GM23338 (cell line): ENCODE data around the gene ZBTB20. TPM values are rescaled to one million over a fixed set of nuclear protein-coding genes. Genes with fewer than 3 reads are reported as not detected.

Source experiments
- ATAC-seq: fragments of 200-7000 bp; cut with Tn5 transposase; 3 replicates; pipeline ENCODE4 v1.9.1; 2020
- DNase-seq: peaks from one replicate; pipeline ENCODE4 v3.0.0-alpha.2; 2015; ENCODE audit warnings: low spot score
- H2AFZ ChIP-seq: fragments of 200-600 bp; sonication (generic); 2 replicates; pipeline ENCODE4 v1.8.0; 2016; ENCODE audit warnings: antibody characterized with exemption, mild to moderate bottlenecking, moderate library complexity
- H3F3A ChIP-seq: fragments of 200-600 bp; sonication (generic); replicated peaks from 2 replicates; pipeline ENCODE4 v1.8.0; 2017; ENCODE audit warnings: antibody characterized with exemption, mixed run types, low read depth
- H3K27ac ChIP-seq: fragments of 200-600 bp; sonication (generic); 2 replicates; pipeline ENCODE4 v1.6.1; 2016; ENCODE audit warnings: low read depth
- H3K27me3 ChIP-seq: fragments of 200-600 bp; sonication (generic); 2 replicates; pipeline ENCODE4 v1.8.0; 2016; ENCODE audit warnings: mild to moderate bottlenecking, mixed run types, moderate library complexity; ENCODE audit not compliant: insufficient read depth
- H3K36me3 ChIP-seq: fragments of 200-600 bp; sonication (generic); 2 replicates; pipeline ENCODE4 v1.8.0; 2016; ENCODE audit warnings: mild to moderate bottlenecking; ENCODE audit not compliant: insufficient read depth
- H3K4me1 ChIP-seq: fragments of 200-600 bp; sonication (generic); 2 replicates; pipeline ENCODE4 v1.8.0; 2016; ENCODE audit warnings: mild to moderate bottlenecking, moderate library complexity; ENCODE audit not compliant: insufficient read depth
- H3K4me2 ChIP-seq: fragments of 200-600 bp; sonication (generic); 2 replicates; pipeline ENCODE4 v1.7.1; 2017; ENCODE audit warnings: mixed run types
- H3K4me3 ChIP-seq: fragments of 200-600 bp; sonication (generic); 2 replicates; pipeline ENCODE4 v1.6.1; 2016; ENCODE audit warnings: mixed run types
- H3K79me2 ChIP-seq: fragments of 200-600 bp; sonication (generic); replicated peaks from 2 replicates; pipeline ENCODE4 v1.8.0; 2017; ENCODE audit warnings: mild to moderate bottlenecking; ENCODE audit not compliant: insufficient read depth
- H3K9me2 ChIP-seq: fragments of 200-600 bp; sonication (generic); 2 replicates; pipeline ENCODE4 v1.8.0; 2017; ENCODE audit not compliant: insufficient read depth
- H4K20me1 ChIP-seq: fragments of 200-600 bp; sonication (generic); replicated peaks from 2 replicates; pipeline ENCODE4 v1.8.0; 2017; ENCODE audit warnings: mild to moderate bottlenecking; ENCODE audit not compliant: insufficient read depth
- H3K27ac Mint-ChIP-seq: 2 replicates; pipeline ENCODE4 v1.8.0; 2020; ENCODE audit warnings: inconsistent platforms, mild to moderate bottlenecking, moderate library complexity, mixed read lengths
- H3K27me3 Mint-ChIP-seq: 3 replicates; pipeline ENCODE4 v1.8.0; 2022; ENCODE audit warnings: low read depth, mild to moderate bottlenecking, moderate library complexity, mixed read lengths, inconsistent platforms; ENCODE audit not compliant: insufficient read depth, poor library complexity
- H3K36me3 Mint-ChIP-seq: 3 replicates; pipeline ENCODE4 v1.8.0; 2021; ENCODE audit warnings: low read depth, mild to moderate bottlenecking, inconsistent platforms, moderate library complexity, mixed read lengths
- H3K4me1 Mint-ChIP-seq: 3 replicates; pipeline ENCODE4 v1.8.0; 2020; ENCODE audit warnings: mild to moderate bottlenecking, inconsistent platforms, mixed read lengths
- H3K4me3 Mint-ChIP-seq: 3 replicates; pipeline ENCODE4 v1.8.0; 2021; ENCODE audit warnings: moderate library complexity, mild to moderate bottlenecking, inconsistent platforms, mixed read lengths
- H3K9me3 Mint-ChIP-seq: 3 replicates; pipeline ENCODE4 v1.8.0; 2020; ENCODE audit warnings: moderate library complexity, mild to moderate bottlenecking, inconsistent platforms, mixed read lengths
- CREB1 ChIP-seq: fragments of 250-450 bp; sonication (Bioruptor Pico); IDR thresholded peaks from 2 replicates; pipeline ENCODE4 v1.5.0; 2020; ENCODE audit warnings: low read depth, mild to moderate bottlenecking, moderate library complexity
- EZH2 ChIP-seq: fragments of 200-600 bp; sonication (generic); IDR thresholded peaks from one replicate; pipeline ENCODE4 v1.8.0; 2017; ENCODE audit warnings: antibody characterized with exemption, mild to moderate bottlenecking, low read depth; ENCODE audit not compliant: unreplicated experiment
- EZH2phosphoT487 ChIP-seq: fragments of 200-600 bp; sonication (generic); IDR thresholded peaks from one replicate; pipeline ENCODE4 v1.8.1; 2018; ENCODE audit warnings: antibody characterized with exemption; ENCODE audit not compliant: unreplicated experiment
- JUNB ChIP-seq: IDR thresholded peaks from one replicate; pipeline ENCODE4 v1.6.1; 2016; ENCODE audit warnings: antibody characterized with exemption; ENCODE audit not compliant: unreplicated experiment
- NANOG ChIP-seq: IDR thresholded peaks from 2 replicates; pipeline ENCODE4 v1.6.1; 2016; ENCODE audit warnings: antibody characterized with exemption, borderline replicate concordance
- POLR2AphosphoS5 ChIP-seq: IDR thresholded peaks from 2 replicates; pipeline ENCODE4 v1.6.1; 2016; ENCODE audit warnings: antibody characterized with exemption, low read depth
- STAT1 ChIP-seq: IDR thresholded peaks from one replicate; pipeline ENCODE4 v1.6.1; 2016; ENCODE audit warnings: antibody characterized with exemption; ENCODE audit not compliant: unreplicated experiment
- ZNF114 ChIP-seq: fragments of 250-450 bp; sonication (Bioruptor Pico); IDR thresholded peaks from 2 replicates; pipeline ENCODE4 v1.5.0; 2020; ENCODE audit warnings: mild to moderate bottlenecking, moderate library complexity
- ZNF331 ChIP-seq: fragments of 250-450 bp; sonication (Bioruptor Pico); IDR thresholded peaks from 2 replicates; pipeline ENCODE4 v1.5.0; 2020; ENCODE audit warnings: low read depth, mild to moderate bottlenecking, moderate library complexity
- polyA plus RNA-seq: library from polyadenylated mRNA; unstranded; fragments of >200 nt; fragmentation: Nextera tagmentation; extraction: Ambion mirVana; gene quantifications from 2 replicates; pipeline ENCODE4 v1.2.1, GENCODE V29; 2016
- total RNA-seq: library from RNA; depleted of rRNA; stranded (reverse); fragments of >200 nt; shearing (Covaris generic); gene quantifications from 2 replicates; pipeline ENCODE4 v1.2.3, GENCODE V29; 2014
- TF ChIP-seq, protein P1 (sequence below): fragments of 250-450 bp; sonication (Bioruptor Pico); IDR thresholded peaks from 2 replicates; pipeline ENCODE4 v1.5.0; 2020; ENCODE audit warnings: mild to moderate bottlenecking, moderate library complexity
- TF ChIP-seq, protein P2 (sequence below), 2 experiments: fragments of 200-600 bp in 1 of 2; sonication (generic) in 1 of 2; conservative IDR thresholded peaks; 2 replicates each; pipeline versions ENCODE4 v1.5.1 to v1.6.1; 2016 to 2017; ENCODE audit warnings: antibody characterized with exemption in 2 of 2, low read depth in 2 of 2, mild to moderate bottlenecking in 2 of 2, moderate library complexity in 1 of 2
- TF ChIP-seq, protein P3 (sequence below): IDR thresholded peaks from one replicate; pipeline ENCODE4 v1.6.1; 2018; ENCODE audit warnings: antibody characterized with exemption; ENCODE audit not compliant: unreplicated experiment
- TF ChIP-seq, protein P4 (sequence below): IDR thresholded peaks from 2 replicates; pipeline ENCODE4 v1.6.1; 2016; ENCODE audit warnings: antibody characterized with exemption

Gene ZBTB20
- total and polyA plus RNA-seq, 2 experiments from 2014 or later = 2.0 to 3.3 TPM

DNA sequence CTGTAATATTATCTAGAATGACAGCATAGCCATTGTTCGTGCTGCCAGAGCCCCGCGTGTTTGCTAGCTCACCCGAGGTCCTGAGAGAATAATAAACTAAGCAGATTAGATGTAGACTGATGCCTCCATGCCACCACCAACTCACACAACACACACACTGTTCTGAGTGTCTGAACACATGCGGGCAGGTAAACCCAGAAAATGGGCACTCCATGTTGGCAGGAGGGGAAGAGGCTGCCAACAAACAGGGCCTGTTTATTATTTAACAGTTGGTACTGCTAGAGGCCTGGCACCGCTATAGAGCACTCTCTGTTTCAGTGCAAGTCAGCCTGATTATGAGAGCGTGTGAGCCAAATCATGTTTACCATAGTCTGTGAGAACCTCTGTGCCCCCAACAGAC is 299.0 kb downstream of the ZBTB20 start:
- no peak overlapping the region for H3K4me2 ChIP-seq
- TF ChIP-seq JUNB (no peak), EZH2phosphoT487 (no peak), NANOG (no peak), POLR2AphosphoS5 (no peak), STAT1 (no peak), ZNF331 (no peak), EZH2 (no peak), ZNF114 (CRISPR knock-in tag) (no peak), CREB1 (CRISPR knock-in tag) (no peak)
- TF ChIP-seq, protein P1, sequence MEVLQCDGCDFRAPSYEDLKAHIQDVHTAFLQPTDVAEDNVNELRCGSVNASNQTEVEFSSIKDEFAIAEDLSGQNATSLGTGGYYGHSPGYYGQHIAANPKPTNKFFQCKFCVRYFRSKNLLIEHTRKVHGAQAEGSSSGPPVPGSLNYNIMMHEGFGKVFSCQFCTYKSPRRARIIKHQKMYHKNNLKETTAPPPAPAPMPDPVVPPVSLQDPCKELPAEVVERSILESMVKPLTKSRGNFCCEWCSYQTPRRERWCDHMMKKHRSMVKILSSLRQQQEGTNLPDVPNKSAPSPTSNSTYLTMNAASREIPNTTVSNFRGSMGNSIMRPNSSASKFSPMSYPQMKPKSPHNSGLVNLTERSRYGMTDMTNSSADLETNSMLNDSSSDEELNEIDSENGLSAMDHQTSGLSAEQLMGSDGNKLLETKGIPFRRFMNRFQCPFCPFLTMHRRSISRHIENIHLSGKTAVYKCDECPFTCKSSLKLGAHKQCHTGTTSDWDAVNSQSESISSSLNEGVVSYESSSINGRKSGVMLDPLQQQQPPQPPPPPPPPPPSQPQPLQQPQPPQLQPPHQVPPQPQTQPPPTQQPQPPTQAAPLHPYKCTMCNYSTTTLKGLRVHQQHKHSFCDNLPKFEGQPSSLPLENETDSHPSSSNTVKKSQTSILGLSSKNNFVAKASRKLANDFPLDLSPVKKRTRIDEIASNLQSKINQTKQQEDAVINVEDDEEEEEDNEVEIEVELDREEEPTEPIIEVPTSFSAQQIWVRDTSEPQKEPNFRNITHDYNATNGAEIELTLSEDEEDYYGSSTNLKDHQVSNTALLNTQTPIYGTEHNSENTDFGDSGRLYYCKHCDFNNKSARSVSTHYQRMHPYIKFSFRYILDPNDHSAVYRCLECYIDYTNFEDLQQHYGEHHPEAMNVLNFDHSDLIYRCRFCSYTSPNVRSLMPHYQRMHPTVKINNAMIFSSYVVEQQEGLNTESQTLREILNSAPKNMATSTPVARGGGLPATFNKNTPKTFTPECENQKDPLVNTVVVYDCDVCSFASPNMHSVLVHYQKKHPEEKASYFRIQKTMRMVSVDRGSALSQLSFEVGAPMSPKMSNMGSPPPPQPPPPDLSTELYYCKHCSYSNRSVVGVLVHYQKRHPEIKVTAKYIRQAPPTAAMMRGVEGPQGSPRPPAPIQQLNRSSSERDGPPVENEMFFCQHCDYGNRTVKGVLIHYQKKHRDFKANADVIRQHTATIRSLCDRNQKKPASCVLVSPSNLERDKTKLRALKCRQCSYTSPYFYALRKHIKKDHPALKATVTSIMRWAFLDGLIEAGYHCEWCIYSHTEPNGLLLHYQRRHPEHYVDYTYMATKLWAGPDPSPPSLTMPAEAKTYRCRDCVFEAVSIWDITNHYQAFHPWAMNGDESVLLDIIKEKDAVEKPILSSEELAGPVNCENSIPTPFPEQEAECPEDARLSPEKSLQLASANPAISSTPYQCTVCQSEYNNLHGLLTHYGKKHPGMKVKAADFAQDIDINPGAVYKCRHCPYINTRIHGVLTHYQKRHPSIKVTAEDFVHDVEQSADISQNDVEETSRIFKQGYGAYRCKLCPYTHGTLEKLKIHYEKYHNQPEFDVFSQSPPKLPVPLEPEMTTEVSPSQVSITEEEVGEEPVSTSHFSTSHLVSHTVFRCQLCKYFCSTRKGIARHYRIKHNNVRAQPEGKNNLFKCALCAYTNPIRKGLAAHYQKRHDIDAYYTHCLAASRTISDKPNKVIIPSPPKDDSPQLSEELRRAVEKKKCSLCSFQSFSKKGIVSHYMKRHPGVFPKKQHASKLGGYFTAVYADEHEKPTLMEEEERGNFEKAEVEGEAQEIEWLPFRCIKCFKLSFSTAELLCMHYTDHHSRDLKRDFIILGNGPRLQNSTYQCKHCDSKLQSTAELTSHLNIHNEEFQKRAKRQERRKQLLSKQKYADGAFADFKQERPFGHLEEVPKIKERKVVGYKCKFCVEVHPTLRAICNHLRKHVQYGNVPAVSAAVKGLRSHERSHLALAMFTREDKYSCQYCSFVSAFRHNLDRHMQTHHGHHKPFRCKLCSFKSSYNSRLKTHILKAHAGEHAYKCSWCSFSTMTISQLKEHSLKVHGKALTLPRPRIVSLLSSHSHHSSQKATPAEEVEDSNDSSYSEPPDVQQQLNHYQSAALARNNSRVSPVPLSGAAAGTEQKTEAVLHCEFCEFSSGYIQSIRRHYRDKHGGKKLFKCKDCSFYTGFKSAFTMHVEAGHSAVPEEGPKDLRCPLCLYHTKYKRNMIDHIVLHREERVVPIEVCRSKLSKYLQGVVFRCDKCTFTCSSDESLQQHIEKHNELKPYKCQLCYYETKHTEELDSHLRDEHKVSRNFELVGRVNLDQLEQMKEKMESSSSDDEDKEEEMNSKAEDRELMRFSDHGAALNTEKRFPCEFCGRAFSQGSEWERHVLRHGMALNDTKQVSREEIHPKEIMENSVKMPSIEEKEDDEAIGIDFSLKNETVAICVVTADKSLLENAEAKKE (CRISPR knock-in tag) = no peak
- TF ChIP-seq, protein P2, sequence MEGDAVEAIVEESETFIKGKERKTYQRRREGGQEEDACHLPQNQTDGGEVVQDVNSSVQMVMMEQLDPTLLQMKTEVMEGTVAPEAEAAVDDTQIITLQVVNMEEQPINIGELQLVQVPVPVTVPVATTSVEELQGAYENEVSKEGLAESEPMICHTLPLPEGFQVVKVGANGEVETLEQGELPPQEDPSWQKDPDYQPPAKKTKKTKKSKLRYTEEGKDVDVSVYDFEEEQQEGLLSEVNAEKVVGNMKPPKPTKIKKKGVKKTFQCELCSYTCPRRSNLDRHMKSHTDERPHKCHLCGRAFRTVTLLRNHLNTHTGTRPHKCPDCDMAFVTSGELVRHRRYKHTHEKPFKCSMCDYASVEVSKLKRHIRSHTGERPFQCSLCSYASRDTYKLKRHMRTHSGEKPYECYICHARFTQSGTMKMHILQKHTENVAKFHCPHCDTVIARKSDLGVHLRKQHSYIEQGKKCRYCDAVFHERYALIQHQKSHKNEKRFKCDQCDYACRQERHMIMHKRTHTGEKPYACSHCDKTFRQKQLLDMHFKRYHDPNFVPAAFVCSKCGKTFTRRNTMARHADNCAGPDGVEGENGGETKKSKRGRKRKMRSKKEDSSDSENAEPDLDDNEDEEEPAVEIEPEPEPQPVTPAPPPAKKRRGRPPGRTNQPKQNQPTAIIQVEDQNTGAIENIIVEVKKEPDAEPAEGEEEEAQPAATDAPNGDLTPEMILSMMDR (conservative IDR thresholded peaks at IDR 0.05; ENCODE audit: low read depth in 2 of 2) = no peak
- TF ChIP-seq, protein P3, sequence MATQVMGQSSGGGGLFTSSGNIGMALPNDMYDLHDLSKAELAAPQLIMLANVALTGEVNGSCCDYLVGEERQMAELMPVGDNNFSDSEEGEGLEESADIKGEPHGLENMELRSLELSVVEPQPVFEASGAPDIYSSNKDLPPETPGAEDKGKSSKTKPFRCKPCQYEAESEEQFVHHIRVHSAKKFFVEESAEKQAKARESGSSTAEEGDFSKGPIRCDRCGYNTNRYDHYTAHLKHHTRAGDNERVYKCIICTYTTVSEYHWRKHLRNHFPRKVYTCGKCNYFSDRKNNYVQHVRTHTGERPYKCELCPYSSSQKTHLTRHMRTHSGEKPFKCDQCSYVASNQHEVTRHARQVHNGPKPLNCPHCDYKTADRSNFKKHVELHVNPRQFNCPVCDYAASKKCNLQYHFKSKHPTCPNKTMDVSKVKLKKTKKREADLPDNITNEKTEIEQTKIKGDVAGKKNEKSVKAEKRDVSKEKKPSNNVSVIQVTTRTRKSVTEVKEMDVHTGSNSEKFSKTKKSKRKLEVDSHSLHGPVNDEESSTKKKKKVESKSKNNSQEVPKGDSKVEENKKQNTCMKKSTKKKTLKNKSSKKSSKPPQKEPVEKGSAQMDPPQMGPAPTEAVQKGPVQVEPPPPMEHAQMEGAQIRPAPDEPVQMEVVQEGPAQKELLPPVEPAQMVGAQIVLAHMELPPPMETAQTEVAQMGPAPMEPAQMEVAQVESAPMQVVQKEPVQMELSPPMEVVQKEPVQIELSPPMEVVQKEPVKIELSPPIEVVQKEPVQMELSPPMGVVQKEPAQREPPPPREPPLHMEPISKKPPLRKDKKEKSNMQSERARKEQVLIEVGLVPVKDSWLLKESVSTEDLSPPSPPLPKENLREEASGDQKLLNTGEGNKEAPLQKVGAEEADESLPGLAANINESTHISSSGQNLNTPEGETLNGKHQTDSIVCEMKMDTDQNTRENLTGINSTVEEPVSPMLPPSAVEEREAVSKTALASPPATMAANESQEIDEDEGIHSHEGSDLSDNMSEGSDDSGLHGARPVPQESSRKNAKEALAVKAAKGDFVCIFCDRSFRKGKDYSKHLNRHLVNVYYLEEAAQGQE = no peak
- TF ChIP-seq, protein P4, sequence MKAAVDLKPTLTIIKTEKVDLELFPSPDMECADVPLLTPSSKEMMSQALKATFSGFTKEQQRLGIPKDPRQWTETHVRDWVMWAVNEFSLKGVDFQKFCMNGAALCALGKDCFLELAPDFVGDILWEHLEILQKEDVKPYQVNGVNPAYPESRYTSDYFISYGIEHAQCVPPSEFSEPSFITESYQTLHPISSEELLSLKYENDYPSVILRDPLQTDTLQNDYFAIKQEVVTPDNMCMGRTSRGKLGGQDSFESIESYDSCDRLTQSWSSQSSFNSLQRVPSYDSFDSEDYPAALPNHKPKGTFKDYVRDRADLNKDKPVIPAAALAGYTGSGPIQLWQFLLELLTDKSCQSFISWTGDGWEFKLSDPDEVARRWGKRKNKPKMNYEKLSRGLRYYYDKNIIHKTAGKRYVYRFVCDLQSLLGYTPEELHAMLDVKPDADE = no peak
- no peaks in the 10 kb centered on the region for H3K4me1 ChIP-seq
- ATAC-seq = no peak
- Mint-ChIP-seq H3K4me1 (no peaks in the 10 kb centered on the region), H3K36me3 (no peaks in the 10 kb centered on the region), H3K4me3 (no peak overlapping the region), H3K9me3 (no peaks in the 10 kb centered on the region), H3K27me3 (no peaks in the 10 kb centered on the region), H3K27ac (no peak overlapping the region)
- no peak overlapping the region for H2AFZ ChIP-seq
- no peaks in the 10 kb centered on the region for H3F3A ChIP-seq
- no peaks in the 10 kb centered on the region for H3K79me2 ChIP-seq
- no peak overlapping the region for H3K4me3 ChIP-seq
- DNase-seq = no peak
- H4K20me1 ChIP-seq = no peaks in the 10 kb centered on the region
- H3K9me2 ChIP-seq = no peaks in the 10 kb centered on the region
- H3K36me3 ChIP-seq = no peaks in the 10 kb centered on the region
- H3K27me3 ChIP-seq = no peaks in the 10 kb centered on the region
- no peak overlapping the region for H3K27ac ChIP-seq
